HFF-Myc (cell line): Measurements from ENCODE around the gene SPRYD3.
A peak's percentile ranks its signal among the peaks of the same experiment; 100 is the strongest.

Experiments used
- DNase-seq: peaks from one replicate; pipeline ENCODE4 v3.0.0-alpha.2; 2011; ENCODE audit warnings: low read depth; ENCODE audit errors: extremely low read depth
- H3K4me3 ChIP-seq: replicated peaks from 2 replicates; pipeline ENCODE4 v1.5.1; 2011; ENCODE audit warnings: low read depth, mild to moderate bottlenecking, control low read depth, low read length
- CTCF ChIP-seq: IDR thresholded peaks from 2 replicates; pipeline ENCODE4 v1.5.1; 2012; ENCODE audit warnings: mild to moderate bottlenecking, low read depth, low read length, control low read depth; ENCODE audit errors: missing control alignments

The SPRYD3 gene

DNA sequence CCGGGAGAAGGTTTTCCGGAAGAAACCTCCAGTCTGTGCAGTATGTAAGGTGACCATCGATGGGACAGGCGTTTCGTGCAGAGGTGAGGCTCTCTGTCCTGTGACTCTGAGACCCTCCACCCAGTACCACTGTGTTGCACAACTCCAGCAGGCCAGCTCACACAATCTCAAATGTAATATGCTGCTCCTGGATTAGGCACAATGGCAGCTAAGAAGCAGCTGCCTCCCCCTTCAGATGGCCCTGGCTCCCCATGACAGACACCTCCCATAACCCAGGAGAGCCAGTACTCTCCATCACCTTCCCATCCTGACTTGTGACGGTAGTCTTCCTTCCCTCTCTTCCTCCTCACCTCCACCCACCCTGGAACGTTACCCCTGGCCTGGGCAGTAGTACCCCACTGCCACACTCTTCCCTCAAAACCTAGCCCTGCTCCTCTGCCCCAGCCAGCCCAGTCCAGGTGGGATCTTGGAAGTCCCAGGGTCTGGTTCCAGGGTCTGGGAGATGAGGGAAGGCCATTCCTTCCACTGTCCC lies 27.2 kb downstream of the SPRYD3 start:
- H3K4me3 ChIP-seq, result peak overlapping the region; percentile 57
- DNase-seq, result no peak
- no peak for TF ChIP-seq CTCF

DNA sequence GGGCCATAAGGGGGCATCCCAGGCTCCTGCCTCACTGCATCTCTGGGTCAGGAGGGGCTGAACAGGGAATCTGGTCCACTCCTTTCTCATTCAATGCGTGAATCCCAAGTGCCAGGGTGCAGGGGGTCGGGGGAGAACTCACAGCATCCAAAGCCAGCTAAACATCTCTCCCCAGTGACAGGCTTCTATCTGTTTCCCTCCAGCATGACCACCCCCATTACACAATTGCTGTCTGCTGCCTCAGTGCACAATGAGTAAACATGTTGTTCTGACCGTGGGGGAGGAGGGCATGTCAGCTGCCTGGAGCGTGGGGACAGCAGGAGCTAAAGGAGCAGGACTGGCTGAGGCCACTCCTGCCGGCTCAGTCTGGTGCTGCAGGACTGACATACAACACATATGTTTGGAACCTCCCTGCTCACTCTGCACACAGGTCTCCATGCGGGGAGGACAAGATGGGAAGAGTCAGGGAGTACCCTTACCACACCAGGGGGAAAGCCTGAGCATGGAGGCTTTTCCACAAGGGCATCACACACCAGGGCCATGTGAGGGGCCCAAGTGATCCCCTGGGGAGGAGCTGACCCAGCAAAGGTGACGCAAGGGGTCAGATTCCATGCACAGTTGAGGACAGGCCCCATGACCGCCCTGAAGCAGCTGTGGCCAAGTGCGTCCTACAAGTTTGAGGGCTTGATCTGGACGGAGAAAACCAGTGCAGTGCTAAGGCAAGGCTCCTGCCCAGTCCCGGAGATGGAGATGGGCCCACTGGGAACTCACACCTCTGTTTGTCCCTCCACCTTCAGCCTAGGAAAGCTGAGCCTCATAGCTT lies 27.9 kb downstream of the SPRYD3 start:
- TF ChIP-seq CTCF, result no peak
- no peak for DNase-seq
- peak overlapping the region; percentile 57 for H3K4me3 ChIP-seq

DNA sequence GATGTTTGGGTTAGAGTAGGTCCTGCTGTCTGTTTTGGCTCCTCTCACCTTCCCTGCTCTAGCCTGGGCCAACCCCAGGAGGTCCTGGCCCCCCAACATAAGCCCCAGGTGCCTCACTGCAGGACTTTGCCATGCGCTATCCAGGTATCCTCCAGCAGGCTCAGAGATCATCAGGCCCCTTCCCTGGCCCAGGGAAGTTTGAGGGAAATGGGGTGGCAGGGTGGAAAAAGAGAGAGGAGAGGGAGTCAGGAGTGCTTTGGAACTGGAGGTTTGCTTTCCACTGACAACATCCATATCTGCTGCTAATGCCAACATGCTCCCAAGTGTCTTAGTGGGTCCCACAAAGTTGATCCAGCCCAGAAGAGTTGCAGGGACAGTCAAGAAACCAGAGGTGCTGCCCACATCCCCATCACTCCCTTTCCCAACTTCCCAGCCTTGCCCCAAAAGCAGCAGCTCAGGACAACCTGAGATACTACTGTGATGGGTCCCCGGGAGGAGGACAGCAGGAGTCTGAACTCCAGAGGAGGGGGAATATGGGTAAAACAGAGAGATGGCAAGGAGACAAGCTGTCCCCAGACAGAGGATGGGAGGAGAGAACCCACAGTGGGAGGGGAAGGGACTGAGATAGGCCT lies 28.6 kb downstream of the SPRYD3 start:
- no peak for TF ChIP-seq CTCF
- peak overlapping the region; percentile 57 for H3K4me3 ChIP-seq
- DNase-seq, result no peak

DNA sequence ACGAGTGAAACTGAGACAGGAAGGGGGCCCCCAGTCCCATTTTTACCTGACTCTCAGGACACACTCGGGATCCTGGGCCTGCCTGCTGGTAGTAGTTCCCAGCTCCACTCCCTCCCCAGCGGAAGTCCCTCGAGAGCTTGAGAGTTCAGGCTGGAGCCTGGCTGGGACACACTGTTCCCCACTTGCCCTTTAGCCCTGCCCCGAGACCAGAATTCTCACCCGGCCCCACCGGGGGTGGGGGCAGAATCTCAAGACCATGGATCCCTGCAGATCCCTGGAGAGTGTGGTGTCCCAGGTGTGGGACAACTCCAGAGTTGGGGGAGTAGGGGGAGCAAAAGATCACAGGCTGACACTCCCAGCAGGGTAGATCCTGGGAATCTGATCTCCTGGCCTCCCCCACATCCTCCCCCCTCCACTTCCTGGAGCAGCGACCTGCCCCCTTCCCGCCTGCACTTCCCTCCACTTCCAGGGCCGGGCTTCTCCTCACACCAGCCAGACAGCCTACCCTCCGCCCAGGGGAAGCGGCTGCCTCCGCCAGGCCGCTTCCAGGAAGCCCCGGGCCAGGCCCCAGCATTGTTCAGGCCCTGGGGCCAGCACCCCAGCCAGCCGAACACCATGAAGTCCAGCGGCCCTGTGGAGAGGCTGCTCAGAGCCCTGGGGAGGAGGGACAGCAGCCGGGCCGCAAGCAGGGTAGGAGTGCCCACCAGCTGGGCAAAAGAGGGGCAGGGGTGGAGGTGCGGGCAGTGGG lies 29.4 kb downstream of the SPRYD3 start, which contains the start of gene TNS2:
Gene TNS2, plus strand, starts transcription at position 495 of the 748 bp plus-strand sequence. Its CDS starts 121 bp downstream, at position 616.
- peak within 1 kb of the TSS; percentile 57 for H3K4me3 ChIP-seq
- no peak for DNase-seq
- TF ChIP-seq CTCF, result no peak

GRCh38 chr12:53048780-53049401 lies 30.3 kb downstream of the SPRYD3 start:
- no peak for TF ChIP-seq CTCF
- no peak for DNase-seq
- H3K4me3 ChIP-seq, result peak overlapping the region; percentile 57
